ENCODE measurements around the gene TFF2. TPM values are rescaled to one million over a fixed set of nuclear protein-coding genes. Genes with fewer than 3 reads are reported as not detected.

The TFF2 gene
- total RNA-seq, 1 experiment from 2014 or later: 1.1 TPM

- H3K9me3 ChIP-seq (ENCODE audit: control insufficient read depth, insufficient read depth, low read depth, low read length): no peaks in the 10 kb centered on the region
- in situ Hi-C loops (cut with HindIII; ENCODE audit: low pct_unique_long_range_greater_than_20kb, low sequenced_read_pairs): no loop called here
- POLR2A ChIA-PET: no interaction called here
Observed at GRCh38 chr21:42358937-42359336, 8.1 kb upstream of the TFF2 start.

GRCh38 chr21:42358261-42358660, 7.5 kb upstream of the TFF2 start:
- Histone ChIP-seq H3K4me1 (ENCODE audit: control insufficient read depth, insufficient read depth, low read length) (no peaks in the 10 kb centered on the region), H3K27me3 (ENCODE audit: control insufficient read depth, insufficient read depth, low read length) (no peaks in the 10 kb centered on the region), H3K4me3 (ENCODE audit: low read depth in 2 of 2, low read length in 2 of 2) (no peak overlapping the region), H3K36me3 (ENCODE audit: control insufficient read depth, insufficient read depth, low read length) (no peaks in the 10 kb centered on the region), H3K27ac (ENCODE audit: low read length) (no peak overlapping the region), H3K9me3 (ENCODE audit: control insufficient read depth, insufficient read depth, low read depth, low read length) (no peaks in the 10 kb centered on the region)
- DNase-seq (ENCODE audit: low read depth, low spot score) (no peak), ATAC-seq (no peak)
- in situ Hi-C loops (cut with HindIII; ENCODE audit: low pct_unique_long_range_greater_than_20kb, low sequenced_read_pairs): no loop called here
- CTCF ChIA-PET: no interaction called here
- no TSS peak for BruUV-seq (replicated peaks)
- no peak for TF ChIP-seq CTCF (IDR thresholded peaks at IDR 0.05)
- TF ChIP-seq SIN3A (IDR thresholded peaks at IDR 0.05; ENCODE audit: borderline replicate concordance, insufficient read depth, low read depth, low read length): no peak
- TF ChIP-seq TCF7L2 (IDR thresholded peaks at IDR 0.05; ENCODE audit: low read depth, low read length): no peak
- TF ChIP-seq, protein P1, sequence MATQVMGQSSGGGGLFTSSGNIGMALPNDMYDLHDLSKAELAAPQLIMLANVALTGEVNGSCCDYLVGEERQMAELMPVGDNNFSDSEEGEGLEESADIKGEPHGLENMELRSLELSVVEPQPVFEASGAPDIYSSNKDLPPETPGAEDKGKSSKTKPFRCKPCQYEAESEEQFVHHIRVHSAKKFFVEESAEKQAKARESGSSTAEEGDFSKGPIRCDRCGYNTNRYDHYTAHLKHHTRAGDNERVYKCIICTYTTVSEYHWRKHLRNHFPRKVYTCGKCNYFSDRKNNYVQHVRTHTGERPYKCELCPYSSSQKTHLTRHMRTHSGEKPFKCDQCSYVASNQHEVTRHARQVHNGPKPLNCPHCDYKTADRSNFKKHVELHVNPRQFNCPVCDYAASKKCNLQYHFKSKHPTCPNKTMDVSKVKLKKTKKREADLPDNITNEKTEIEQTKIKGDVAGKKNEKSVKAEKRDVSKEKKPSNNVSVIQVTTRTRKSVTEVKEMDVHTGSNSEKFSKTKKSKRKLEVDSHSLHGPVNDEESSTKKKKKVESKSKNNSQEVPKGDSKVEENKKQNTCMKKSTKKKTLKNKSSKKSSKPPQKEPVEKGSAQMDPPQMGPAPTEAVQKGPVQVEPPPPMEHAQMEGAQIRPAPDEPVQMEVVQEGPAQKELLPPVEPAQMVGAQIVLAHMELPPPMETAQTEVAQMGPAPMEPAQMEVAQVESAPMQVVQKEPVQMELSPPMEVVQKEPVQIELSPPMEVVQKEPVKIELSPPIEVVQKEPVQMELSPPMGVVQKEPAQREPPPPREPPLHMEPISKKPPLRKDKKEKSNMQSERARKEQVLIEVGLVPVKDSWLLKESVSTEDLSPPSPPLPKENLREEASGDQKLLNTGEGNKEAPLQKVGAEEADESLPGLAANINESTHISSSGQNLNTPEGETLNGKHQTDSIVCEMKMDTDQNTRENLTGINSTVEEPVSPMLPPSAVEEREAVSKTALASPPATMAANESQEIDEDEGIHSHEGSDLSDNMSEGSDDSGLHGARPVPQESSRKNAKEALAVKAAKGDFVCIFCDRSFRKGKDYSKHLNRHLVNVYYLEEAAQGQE (IDR thresholded peaks at IDR 0.05; ENCODE audit: insufficient read depth in 1 of 2, low read depth in 2 of 2, low read length in 1 of 2): no peak
- intact Hi-C loops (cut with micrococcal nuclease; ENCODE audit: unreplicated experiment): no loop called here
- POLR2A ChIA-PET: no interaction called here

More at GRCh38 chr21:42358937-42359336, 8.1 kb upstream of the TFF2 start:
- no peak overlapping the region for H3K27ac ChIP-seq (ENCODE audit: low read length)
- H3K27me3 ChIP-seq (ENCODE audit: control insufficient read depth, insufficient read depth, low read length): no peaks in the 10 kb centered on the region
- H3K4me1 ChIP-seq (ENCODE audit: control insufficient read depth, insufficient read depth, low read length): no peaks in the 10 kb centered on the region
- H3K4me3 ChIP-seq (ENCODE audit: low read depth in 2 of 2, low read length in 2 of 2): no peak overlapping the region
- CTCF ChIA-PET: no interaction called here
- TF ChIP-seq, protein P1 (IDR thresholded peaks at IDR 0.05; ENCODE audit: insufficient read depth in 1 of 2, low read depth in 2 of 2, low read length in 1 of 2): no peak
- TF ChIP-seq SIN3A (IDR thresholded peaks at IDR 0.05; ENCODE audit: borderline replicate concordance, insufficient read depth, low read depth, low read length) (no peak), TCF7L2 (IDR thresholded peaks at IDR 0.05; ENCODE audit: low read depth, low read length) (no peak), POLR2AphosphoS5 (IDR thresholded peaks at IDR 0.05; ENCODE audit: low read depth, low read length) (no peak), CTCF (IDR thresholded peaks at IDR 0.05) (no peak)
- H3K36me3 ChIP-seq (ENCODE audit: control insufficient read depth, insufficient read depth, low read length): no peaks in the 10 kb centered on the region
- ATAC-seq (no peak), DNase-seq (ENCODE audit: low read depth, low spot score) (no peak)
- intact Hi-C loops (cut with micrococcal nuclease; ENCODE audit: unreplicated experiment): no loop called here
- BruUV-seq (replicated peaks): no TSS peak

Data from Panc1 (cell line).